NK-92 (cell line): ENCODE results near the gene CADPS.

Experiments
- DNase-seq: peaks from one replicate; lab custom pipeline; 2025; ENCODE audit not compliant: unreplicated experiment; lab: John Stamatoyannopoulos, UW

Gene CADPS

DNA sequence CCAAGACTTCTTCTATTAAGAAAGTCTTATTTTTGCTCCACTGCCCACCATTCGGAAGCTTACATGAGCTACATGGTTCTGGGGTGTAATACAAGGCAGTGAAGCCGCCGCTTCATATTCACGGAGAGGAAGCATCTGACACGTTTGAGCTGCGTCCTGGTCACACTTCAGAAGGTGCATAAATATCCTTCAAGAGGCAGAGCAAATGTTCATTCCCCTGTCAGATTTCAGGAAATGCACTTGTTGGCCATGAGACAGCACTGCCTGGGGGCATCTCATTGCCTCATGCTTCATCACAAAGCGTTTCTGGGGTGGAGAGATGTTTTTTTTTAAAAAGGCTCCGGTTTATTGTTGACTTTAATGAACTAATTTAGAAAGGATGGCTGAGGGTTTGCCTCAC, 119.9 kb downstream of the CADPS start:
- DNase-seq = no peak

DNA sequence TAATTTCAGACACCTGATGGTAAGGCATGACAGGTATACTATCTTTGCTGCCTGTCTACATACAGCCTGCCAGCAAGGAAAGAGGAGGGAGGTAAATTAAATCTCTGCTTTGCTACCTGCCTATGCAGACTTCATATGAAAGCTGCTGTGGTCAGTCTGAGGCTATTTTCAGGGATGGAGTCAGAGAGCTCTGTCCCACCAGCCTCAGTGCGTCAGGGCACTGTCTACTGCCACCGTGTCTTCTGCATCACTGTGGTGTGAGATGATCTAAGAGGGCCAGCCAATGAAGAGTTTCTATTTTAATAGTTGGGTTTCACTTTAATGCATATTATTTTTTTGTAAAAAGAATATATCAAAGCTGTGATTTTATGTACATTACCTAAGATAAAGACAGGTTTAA, 125.6 kb downstream of the CADPS start:
- DNase-seq = no peak

DNA sequence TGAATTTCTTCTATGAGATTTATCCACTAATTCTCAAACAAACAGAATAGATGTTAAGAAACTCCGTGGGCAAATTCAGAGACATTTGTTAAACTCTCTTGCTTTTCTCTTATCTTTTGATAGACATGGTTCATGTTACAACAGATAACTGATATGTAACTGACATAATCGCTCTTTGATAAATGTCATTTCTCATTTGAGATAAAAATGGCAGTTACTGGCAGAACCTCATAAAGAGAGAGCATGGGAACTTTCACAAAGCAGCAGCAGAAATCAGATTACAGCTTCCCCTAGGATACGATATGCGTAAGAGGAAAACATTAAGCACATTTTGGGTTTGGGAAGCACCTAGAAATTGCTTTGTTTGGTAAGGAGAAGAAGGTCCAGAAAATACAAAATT, 126.1 kb downstream of the CADPS start:
- no peak for DNase-seq

DNA sequence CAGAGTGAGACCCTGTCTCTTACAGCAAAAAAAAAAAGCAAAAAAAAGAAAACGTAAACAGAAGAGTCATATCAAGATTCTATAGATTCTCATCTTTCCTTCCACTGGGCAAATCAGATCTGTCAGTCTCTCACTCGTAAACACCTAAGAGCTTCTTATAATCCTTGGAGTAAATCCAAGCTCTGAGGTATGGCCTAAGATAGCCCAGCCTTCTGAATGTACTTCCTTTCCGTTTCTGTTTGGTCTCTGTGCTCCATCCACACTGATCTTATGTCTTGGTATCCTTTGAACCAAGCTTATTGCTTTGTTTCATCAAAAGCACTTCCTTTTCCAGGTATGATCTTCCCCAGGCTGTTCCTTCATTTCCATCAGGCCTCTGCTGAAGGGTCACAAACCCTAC, 137.8 kb downstream of the CADPS start:
- DNase-seq = no peak

DNA sequence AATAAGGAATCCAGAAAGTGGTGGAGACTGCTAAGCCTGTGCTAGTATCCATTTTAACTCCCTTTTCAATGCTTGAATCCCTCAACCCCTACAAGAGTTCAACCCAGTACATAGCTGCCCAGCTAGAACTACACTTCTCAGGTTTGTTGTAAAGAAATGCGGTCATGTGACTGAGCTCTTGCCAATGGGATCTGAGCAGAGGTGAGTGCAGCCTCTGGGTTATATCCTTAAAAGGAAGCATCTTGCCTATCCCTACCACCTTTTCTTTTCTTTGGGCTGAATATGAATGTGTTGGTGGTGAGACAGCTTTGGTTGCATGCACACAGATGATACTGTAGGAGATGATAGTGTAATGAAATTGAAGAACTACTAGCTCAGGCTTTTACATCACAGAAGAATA, 139.7 kb downstream of the CADPS start:
- no peak for DNase-seq

DNA sequence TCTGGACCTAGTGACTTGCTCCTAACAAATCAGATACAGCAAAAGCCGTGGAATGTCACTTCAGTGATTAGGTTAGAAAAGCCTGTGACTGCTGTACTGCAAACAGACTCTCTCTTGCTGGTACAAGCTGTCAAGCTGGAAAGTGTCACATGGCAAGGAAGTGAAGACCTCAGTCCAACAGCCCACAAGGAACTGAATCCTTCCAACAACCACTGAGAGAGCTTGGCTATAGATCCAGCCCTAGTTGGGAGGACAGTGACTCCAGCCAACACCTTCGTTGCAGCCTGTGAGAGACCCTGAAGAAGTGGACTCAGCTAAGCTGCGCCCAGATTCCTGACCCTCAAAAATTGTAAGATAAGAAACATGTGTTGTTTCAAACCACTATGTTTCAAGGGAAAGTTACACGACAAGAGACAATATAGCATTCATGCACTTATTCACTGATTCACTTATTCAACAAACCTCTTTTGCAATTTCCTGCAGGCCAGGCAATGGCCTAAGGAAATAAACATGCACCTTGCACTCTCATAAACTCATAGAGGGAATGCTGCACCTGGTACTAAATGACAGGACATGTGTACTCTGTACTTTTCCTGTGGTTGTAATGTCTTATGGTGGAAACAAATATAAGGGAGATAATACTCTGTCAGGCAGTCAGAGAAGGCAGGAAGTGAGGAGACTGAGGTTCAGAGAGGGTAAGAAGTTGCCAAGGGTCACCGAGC, 142.9 kb downstream of the CADPS start:
- no peak for DNase-seq

DNA sequence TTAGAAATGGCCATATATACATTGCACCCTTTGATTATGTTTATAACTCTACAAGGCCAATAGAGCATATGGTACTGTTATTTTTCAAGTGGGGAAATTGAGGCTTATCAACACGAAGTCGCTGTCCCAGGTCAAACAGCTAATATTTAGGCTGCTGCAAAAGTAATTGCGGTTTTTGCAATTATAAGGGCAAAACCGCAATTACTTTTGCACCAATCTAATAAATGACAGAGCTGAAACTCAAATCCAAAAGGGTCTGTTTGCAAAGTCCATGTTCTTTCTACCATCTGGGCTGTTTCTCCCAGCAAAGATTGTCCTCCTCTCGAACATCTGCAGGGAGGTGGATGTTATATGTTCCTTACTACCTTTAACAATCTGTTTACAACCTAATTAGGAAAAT, 147.2 kb downstream of the CADPS start:
- no peak for DNase-seq

DNA sequence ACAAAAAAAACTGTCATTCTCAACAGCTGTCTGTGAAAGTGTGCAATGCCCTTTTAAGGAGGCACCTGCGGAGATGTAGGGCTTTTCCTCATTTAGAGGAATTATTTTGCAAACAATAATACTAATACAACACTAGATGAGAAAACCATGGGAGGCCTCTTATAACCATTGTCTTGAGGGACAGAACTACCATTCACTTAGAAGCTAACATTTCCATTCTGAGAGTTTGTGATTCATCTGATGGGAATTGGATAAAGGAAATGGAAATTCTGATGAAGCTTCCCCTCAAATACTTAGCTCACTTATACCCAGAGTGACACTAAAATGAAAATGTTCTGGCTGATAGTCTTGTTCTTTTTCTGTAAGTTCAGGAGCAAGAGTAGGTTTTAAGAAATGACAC, 147.7 kb downstream of the CADPS start:
- DNase-seq = no peak

DNA sequence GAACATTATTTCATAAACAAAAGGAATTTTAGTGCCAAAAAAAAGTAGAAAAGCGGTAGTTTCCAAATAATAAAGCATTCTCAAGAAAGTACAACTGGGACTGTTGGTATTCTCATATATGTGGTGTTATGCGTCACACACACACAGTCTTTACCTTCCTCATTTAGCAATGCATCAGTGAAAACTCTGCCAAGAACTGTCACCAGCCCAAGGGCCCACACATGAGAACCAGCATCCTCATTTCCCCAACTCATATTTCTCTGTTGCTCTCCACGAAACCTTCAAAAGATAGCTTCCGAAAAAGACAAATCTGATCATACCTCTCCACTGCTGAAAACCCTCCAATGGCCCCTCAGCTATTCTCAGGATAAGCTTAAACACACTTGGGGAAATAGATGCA, 150.7 kb downstream of the CADPS start:
- DNase-seq = no peak

DNA sequence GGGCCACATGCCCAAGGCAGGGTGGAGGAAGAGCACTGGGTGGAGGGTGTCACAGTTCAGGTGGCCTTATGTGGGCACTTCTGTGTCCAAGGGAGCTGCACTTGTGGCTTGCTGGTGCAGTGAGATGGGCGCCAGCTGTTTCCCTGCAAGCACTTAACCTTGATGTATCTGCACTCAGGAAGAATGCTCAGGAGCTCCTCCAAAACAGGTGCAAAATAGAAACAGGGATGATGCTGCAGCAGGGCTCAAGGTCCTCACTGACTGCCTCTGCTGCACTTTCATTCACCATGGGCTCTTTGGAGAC, 151.3 kb downstream of the CADPS start:
- DNase-seq = no peak

DNA sequence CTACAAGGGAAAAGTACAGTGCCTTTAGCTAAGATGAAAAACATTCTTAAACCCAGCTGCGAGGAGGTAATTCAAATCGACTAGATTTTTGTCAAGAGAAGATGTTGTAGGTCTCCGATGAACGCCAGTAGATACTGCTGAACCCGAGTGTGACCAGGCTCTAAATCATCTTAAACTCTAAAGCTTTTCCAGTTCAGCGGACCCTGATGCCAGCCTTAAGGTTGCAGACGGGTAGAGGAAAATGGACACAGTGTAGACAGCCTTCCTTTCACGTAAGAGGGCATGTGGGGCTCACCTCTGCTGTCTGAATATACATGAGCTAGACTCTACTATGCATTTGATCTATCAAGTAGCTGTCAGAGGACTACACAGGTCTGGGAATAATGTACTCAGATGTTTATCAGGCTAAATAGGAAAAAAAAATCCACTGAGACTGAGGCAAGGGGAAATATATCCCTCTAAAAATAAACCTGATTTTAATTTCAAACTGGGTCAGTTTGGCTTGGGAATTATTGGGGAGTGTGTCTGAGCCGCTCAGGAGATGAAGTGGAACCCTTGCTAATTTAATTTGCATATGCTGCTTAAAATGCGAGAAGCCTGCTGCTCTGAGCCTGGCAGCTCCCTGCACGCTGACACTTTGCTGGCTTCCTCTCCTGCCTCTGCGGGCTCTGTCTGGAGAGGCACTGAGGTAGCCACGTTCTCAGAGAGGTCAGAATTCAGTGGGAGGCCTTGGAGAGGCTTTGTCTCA, 151.9 kb downstream of the CADPS start:
- no peak for DNase-seq

DNA sequence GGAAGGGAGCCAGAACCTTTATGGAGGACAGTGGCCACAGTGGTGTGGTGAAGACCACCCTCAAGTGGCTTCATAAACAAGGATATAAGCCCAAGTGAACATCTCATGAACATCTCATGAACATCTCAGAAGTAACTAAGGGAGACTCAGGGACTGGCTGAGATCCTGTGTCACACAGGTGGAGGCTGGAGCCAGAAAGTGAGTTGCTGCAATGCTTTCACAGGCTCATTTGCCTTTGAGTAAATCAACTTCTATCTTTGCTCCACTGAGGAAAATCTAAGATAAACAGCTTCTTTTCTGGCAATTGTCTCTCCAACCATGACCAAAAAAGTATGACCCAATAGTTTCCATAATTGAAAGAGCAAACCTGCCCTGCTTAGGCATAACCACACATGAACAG, 152.9 kb downstream of the CADPS start:
- no peak for DNase-seq

DNA sequence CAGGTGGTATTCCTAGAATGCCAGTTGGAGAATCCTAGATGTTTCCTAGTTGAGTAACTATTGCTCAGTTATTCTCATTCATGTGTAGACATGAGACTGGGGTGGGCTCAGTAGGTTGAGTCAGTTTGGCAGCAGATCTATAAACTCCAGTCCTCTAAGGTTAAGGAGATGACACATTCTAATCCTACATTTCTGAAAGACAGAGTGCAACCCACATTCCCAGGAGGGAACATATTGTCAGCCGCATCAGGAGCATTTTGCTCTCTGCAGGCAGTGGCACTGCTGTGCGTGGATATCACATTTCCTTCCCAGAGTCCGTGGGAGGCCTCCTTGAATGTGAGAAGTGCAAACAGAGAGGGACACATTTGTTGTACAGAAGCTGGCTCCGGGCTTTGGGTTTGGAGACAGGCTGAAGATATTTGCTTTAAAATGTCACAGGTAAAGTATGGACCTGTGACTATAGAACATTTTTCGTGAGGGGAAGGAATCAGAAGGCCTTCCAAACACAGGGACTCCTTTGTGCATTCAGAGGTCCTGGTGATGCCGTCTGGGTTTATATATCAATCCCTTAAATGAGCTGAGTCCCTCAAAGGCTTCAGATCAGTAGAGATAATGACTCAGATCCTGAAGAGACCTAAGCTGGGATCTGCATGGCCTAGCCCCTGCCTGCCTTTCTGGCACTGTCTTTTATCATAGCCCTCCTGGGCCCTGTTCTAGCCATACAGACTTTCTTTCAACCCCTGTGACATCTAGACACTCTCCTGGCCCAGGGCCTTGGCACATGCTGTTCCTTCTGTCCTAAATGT, 156.5 kb downstream of the CADPS start:
- no peak for DNase-seq

DNA sequence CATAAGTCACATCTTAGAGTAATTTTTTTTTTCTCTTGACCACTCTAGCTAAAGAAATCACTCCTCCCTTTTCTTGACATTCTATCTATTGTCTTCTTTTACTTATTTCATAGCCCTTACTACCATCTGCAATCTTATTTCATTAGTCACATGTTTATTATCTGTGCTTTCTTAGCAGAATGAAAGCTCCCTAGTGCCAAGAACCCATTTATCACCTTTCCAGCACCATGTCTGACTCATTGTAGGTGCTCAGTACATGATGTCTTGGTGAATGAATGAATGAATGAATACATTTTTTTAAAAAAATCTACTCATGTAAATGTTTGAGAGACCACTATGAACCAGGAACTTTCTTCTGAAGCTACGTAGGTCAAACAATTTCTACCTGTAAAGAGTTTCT, 157.2 kb downstream of the CADPS start:
- DNase-seq = no peak

DNA sequence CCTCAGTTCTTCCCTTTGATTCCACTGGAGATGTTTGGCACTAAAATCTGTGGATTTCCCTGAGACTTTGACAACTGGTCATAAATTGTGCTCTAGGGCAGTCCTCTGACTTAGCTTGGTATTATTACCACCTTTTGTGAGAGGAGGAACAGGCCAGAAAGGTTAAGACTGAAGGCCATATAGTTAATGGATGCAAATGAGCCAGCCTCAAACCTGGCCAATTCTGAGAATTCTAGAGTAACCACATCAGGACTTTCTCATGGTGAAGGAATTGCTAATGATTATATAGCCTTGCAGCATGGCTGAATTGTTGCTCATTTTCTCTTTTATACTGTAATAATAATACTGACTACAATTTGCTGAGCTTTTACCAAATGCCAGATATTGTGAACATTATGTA, 162.5 kb downstream of the CADPS start:
- no peak for DNase-seq

DNA sequence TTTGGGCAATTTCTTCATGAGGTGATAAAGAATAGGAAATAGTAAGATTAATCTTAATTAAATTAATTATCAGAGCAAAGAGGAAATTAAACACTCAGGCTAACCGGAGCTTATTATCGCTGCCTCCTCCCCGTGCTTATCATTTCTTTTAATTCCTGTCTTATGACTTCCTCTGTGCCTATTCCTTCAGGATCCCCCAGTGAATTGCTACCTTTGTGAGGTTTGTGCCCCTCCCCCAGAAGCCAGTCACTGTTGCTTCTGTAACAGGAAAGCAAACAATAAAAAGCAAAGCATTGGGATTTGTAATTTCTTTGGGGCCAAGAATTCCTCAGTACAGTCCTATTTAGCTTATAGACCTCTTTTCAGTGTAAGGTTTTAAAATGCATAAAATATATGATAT, 164.5 kb downstream of the CADPS start:
- DNase-seq = no peak

DNA sequence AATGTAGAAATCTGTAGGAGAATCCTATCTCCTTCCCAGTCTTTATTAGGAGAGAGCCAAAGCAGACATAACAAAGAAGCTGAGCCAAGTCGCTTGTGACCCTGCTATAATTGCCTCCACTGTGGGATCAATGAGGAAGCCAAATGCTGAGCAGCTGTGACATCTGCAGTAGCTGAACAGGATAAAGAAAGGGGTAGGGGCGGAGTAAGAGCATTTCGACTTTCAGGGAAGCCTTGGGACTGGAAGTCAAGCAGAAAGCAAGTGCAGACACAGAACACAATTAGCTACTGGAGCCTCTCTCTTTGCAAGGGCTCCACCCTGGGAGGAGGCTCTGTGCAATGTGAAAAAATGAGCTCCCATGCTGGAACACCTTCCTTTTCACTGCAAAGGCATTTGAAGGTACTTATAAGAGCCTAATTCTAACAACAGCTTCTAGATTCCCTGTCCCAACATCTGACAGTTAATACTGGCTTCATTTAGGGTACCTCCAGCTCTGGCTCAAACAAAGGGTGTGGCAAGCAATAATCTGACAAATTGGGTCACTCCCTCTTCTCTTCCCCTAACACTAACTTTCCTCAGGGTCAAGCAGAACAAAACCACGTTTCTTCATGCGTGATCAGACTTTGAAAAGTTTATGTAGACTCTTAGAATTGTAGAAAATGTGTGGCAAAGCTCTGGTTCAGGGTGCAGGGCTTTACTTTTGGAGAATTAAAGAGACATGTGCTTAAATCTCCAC, 166.4 kb downstream of the CADPS start:
- DNase-seq = no peak

DNA sequence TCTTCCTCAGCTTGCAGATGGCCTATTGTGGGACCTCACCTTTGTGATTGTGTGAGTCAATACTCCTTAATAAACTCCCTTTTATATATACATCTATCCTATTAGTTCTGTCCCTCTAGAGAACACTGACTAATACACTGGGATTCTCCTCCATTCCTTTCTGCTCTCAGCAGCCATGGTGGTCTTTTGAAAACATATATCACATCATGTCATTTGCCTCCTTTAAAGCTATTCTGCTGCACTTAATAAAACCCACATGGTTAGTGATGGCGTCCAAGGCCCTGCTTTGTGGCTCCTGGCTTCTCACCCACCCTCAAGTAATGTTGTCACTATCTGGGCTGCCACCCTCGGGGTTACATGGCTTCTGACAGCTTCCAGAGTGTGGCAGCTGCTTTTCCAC, 169.5 kb downstream of the CADPS start:
- no peak for DNase-seq

DNA sequence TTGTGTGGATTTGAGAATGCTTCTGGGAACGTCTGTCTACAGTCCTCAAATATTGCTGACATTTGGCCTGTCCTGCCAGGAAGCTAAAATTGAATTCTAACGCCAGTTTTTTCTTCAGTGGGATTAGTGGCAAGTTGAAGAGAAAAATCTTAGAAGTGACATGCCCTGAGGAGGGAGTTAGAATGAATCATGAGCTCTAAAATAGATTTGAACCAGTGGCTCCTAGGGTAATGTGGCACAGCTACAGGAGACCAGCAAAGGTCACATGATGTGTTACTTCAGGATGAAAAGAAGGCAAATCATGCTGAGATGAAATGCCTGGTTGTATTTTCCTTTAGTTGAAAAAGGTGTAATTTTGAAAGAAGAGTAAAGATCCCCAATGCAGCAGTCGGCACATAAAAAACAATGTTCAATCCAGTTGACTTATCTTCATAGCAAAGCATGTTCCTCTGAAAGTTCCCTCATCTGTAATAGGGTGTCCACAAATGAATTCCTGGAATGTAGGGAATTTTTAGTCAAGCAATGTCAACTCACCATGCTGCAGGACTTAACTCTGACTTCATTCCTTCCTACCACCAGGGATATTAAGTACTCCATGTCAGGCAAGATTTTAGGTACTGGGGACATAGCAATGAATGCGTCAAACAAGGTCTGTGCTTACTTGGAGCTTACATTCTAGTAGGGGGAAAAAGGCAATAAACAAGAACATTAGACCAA, 171.6 kb downstream of the CADPS start:
- no peak for DNase-seq

DNA sequence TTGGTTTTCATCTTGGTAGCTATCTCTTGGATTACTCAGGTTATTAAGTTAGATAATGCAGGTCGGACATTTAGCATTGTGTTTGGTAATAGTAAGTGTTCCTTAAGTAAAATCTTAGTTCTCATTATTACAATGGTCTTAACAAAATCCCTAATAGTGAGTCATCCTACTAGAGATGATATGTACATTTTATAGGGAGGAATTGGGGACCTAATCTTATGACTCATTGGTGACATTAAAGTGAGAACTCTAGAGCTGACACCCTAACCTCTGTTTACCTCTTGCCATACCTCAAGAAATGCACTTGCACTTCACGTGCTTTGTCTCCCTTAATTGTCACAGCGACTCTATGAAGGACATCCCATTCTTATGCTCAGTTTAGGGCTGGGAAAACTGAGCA, 174.9 kb downstream of the CADPS start:
- DNase-seq = no peak

DNA sequence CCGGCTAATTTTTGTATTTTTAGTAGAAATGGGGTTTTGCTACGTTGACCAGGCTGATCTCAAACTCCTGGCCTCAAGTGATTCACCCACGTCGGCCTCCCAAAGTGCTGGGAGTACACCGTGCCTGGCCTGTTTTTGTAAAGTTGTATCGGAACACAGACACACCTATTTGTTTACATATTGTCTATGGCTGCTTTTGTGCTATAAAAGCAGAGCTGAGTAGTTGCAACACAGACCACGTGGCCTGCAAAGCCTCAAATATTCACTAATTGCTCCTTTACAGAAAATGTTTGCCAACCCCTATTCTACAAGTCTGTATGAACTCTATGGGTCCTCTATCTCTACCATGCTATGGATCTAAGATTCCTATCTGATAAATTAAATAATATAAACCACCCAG, 175.5 kb downstream of the CADPS start:
- no peak for DNase-seq
